IMR-90 (cell line): ENCODE results near the gene KCTD2.

Experiments used
- CEBPB ChIP-seq: IDR thresholded peaks from 2 replicates; pipeline ENCODE4 v1.6.1; 2012; ENCODE audit warnings: low read depth, low read length, improper control_type of control experiment
- FOS ChIP-seq: fragments of 150-350 bp; IDR thresholded peaks from 2 replicates; pipeline ENCODE4 v1.6.1; 2016; ENCODE audit warnings: low read depth, low read length
- MXI1 ChIP-seq: IDR thresholded peaks from 2 replicates; pipeline ENCODE4 v1.6.1; 2012; ENCODE audit warnings: low read depth, mild to moderate bottlenecking, low read length, moderate library complexity, borderline replicate concordance
- NFE2L2 ChIP-seq: fragments of 150-350 bp; IDR thresholded peaks from 2 replicates; pipeline ENCODE4 v1.6.1; 2016; ENCODE audit warnings: low read depth, mild to moderate bottlenecking, low read length
- POLR2A ChIP-seq: IDR thresholded peaks from 2 replicates; pipeline ENCODE4 v1.6.1; 2012; ENCODE audit warnings: mild to moderate bottlenecking, low read depth, low read length
- RAD21 ChIP-seq: IDR thresholded peaks from 2 replicates; pipeline ENCODE4 v1.6.1; 2012; ENCODE audit warnings: low read length, improper control_type of control experiment
- RCOR1 ChIP-seq: IDR thresholded peaks from 2 replicates; pipeline ENCODE4 v1.6.1; 2012; ENCODE audit warnings: mild to moderate bottlenecking, low read length, improper control_type of control experiment; ENCODE audit not compliant: insufficient replicate concordance
- RFX5 ChIP-seq: IDR thresholded peaks from 2 replicates; pipeline ENCODE4 v1.8.0; 2012; ENCODE audit warnings: low read depth, mild to moderate bottlenecking, low read length, moderate library complexity
- SMC3 ChIP-seq: fragments of 150-350 bp; IDR thresholded peaks from 2 replicates; pipeline ENCODE4 v1.6.1; 2016; ENCODE audit warnings: low read depth, mild to moderate bottlenecking, antibody characterized with exemption, low read length, moderate library complexity
- TF ChIP-seq, protein P1 (sequence below): conservative IDR thresholded peaks from 2 replicates; pipeline ENCODE4 v1.5.1; 2012; ENCODE audit warnings: mild to moderate bottlenecking, low read depth, low read length, improper control_type of control experiment
- TF ChIP-seq, protein P2 (sequence below): fragments of 150-350 bp; IDR thresholded peaks from 2 replicates; pipeline ENCODE4 v1.6.1; 2016; ENCODE audit warnings: low read depth, mild to moderate bottlenecking, low read length, moderate library complexity, borderline replicate concordance

DNA sequence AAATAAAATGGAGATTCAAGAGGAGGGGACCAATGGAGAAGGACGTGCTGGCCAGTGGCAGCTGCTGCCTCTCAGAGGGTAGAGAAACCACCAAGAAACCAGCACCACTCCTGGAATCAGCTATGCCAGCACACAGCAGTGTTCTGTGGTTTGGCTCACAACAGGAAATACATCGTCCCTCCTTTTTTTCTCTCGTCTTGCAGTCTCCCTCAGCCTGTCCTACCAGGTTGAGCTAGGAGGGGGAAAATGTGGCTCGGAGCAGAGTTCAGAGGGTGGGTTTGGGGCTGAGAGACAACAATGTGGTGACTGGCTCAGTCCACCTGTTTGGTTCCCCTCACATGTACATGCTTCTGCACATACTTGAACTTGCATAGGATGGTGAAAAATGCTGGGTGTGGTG, 20.8 kb downstream of the KCTD2 start:
- TF ChIP-seq, protein P1, sequence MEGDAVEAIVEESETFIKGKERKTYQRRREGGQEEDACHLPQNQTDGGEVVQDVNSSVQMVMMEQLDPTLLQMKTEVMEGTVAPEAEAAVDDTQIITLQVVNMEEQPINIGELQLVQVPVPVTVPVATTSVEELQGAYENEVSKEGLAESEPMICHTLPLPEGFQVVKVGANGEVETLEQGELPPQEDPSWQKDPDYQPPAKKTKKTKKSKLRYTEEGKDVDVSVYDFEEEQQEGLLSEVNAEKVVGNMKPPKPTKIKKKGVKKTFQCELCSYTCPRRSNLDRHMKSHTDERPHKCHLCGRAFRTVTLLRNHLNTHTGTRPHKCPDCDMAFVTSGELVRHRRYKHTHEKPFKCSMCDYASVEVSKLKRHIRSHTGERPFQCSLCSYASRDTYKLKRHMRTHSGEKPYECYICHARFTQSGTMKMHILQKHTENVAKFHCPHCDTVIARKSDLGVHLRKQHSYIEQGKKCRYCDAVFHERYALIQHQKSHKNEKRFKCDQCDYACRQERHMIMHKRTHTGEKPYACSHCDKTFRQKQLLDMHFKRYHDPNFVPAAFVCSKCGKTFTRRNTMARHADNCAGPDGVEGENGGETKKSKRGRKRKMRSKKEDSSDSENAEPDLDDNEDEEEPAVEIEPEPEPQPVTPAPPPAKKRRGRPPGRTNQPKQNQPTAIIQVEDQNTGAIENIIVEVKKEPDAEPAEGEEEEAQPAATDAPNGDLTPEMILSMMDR = no peak
- TF ChIP-seq POLR2A (no peak), RCOR1 (no peak), MXI1 (no peak), RFX5 (no peak), FOS (no peak), NFE2L2 (no peak), RAD21 (no peak), SMC3 (no peak), CEBPB (no peak)
- TF ChIP-seq, protein P2, sequence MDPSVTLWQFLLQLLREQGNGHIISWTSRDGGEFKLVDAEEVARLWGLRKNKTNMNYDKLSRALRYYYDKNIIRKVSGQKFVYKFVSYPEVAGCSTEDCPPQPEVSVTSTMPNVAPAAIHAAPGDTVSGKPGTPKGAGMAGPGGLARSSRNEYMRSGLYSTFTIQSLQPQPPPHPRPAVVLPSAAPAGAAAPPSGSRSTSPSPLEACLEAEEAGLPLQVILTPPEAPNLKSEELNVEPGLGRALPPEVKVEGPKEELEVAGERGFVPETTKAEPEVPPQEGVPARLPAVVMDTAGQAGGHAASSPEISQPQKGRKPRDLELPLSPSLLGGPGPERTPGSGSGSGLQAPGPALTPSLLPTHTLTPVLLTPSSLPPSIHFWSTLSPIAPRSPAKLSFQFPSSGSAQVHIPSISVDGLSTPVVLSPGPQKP = no peak
